HepG2 (cell line): ENCODE results near the gene PRKG1. TPM values are rescaled to one million over a fixed set of nuclear protein-coding genes. Genes with fewer than 3 reads are reported as not detected.

Source experiments
- ATAC-seq: fragments of 200-7000 bp; cut with Tn5 transposase; 3 replicates; pipeline ENCODE4 v1.9.1; 2020; ENCODE audit warnings: mild to moderate bottlenecking, moderate library complexity
- BruUV-seq: library from RNA; stranded (reverse); fragments of 400-500 nt; replicated peaks from 2 replicates; lab custom pipeline; 2021; lab: Mats Ljungman, UMichigan
- CTCF ChIA-PET: fragments of 300-600 bp; formaldehyde crosslinking; extraction: SDS; loops from one replicate; lab custom pipeline; 2021; ENCODE audit warnings: low total read pairs, inconsistent platforms, low intra/inter-chr PET ratio; lab: Yijun Ruan, JAX
- POLR2A ChIA-PET: fragments of 350-600 bp; sonication (Branson Sonifier 250); formaldehyde crosslinking; loops from one replicate; lab custom pipeline; 2020; ENCODE audit warnings: antibody characterized with exemption, inconsistent platforms; lab: Yijun Ruan, JAX
- DNase-seq: peaks from one replicate; pipeline ENCODE4 v3.0.0-alpha.2; 2015; ENCODE audit warnings: low spot score
- FAIRE-seq: peaks from 3 replicates; lab custom pipeline; 2011; peaks lifted over from hg19 to GRCh38; lab: Jason Lieb, UNC
- H2AFZ ChIP-seq: one replicate; pipeline ENCODE4 v1.6.1; 2011; ENCODE audit warnings: low read length, inconsistent platforms
- H3K27ac ChIP-seq: fragments of 300-600 bp; 3 replicates; pipeline ENCODE4 v1.8.0; 2011; ENCODE audit warnings: mixed run types, mild to moderate bottlenecking, mixed read lengths, low read length, inconsistent platforms; ENCODE audit not compliant: insufficient read depth; ENCODE audit errors: extremely low read length
- H3K27me3 ChIP-seq, 2 experiments: fragments of 200-600 bp in 1 of 2; 2 replicates in 1 of 2; 3 replicates in 1 of 2; pipeline versions ENCODE4 v1.6.0 to v1.8.0; 2011; ENCODE audit warnings: low read length in 2 of 2, mild to moderate bottlenecking in 2 of 2, moderate library complexity in 2 of 2, inconsistent platforms in 1 of 2; ENCODE audit not compliant: insufficient read depth in 2 of 2, control insufficient read depth in 1 of 2
- H3K36me3 ChIP-seq, 2 experiments: fragments of 200-600 bp in 1 of 2; replicated peaks in 1 of 2; 2 replicates in 1 of 2; 3 replicates in 1 of 2; pipeline versions ENCODE4 v1.5.1 to v1.8.0; 2011; ENCODE audit warnings: low read length in 2 of 2, inconsistent platforms in 1 of 2; ENCODE audit not compliant: insufficient read depth in 2 of 2, control insufficient read depth in 1 of 2
- H3K4me1 ChIP-seq: 2 replicates; pipeline ENCODE4 v1.5.1; 2012; ENCODE audit warnings: low read length, inconsistent platforms; ENCODE audit not compliant: insufficient read depth
- H3K4me2 ChIP-seq: 2 replicates; pipeline ENCODE4 v1.6.0; 2011; ENCODE audit warnings: low read depth, low read length, inconsistent platforms
- H3K4me3 ChIP-seq, 3 experiments: fragments of 200-600 bp in 1 of 3; sonication (generic), shearing (Covaris generic) in 1 of 3; replicated peaks in 1 of 3; 2 replicates each; pipeline ENCODE4 v1.5.1; 2011 to 2016; ENCODE audit warnings: low read length in 3 of 3, inconsistent platforms in 2 of 3, low read depth in 2 of 3, mild to moderate bottlenecking in 2 of 3, control low read depth in 1 of 3, mixed read lengths in 1 of 3; ENCODE audit not compliant: insufficient read depth in 1 of 3
- H3K79me2 ChIP-seq: one replicate; pipeline ENCODE4 v1.6.1; 2011; ENCODE audit warnings: low read length, inconsistent platforms; ENCODE audit not compliant: insufficient read depth
- H3K9ac ChIP-seq: 2 replicates; pipeline ENCODE4 v1.6.0; 2011; ENCODE audit warnings: mild to moderate bottlenecking, low read depth, low read length, inconsistent platforms; ENCODE audit not compliant: insufficient read depth
- H3K9me3 ChIP-seq: 2 replicates; pipeline ENCODE4 v1.5.1; 2012; ENCODE audit warnings: mild to moderate bottlenecking, low read length
- H4K20me1 ChIP-seq: 2 replicates; pipeline ENCODE4 v1.6.0; 2011; ENCODE audit warnings: inconsistent platforms, mild to moderate bottlenecking, low read length, moderate library complexity; ENCODE audit not compliant: insufficient read depth
- AGO1 ChIP-seq: fragments of 200-400 bp; formaldehyde crosslinking; IDR thresholded peaks from 2 replicates; pipeline ENCODE4 v1.6.1; 2017; ENCODE audit warnings: mild to moderate bottlenecking, low read depth, low read length, moderate library complexity; ENCODE audit not compliant: poor library complexity, severe bottlenecking
- CREM ChIP-seq, 2 experiments: sonication (generic) in 1 of 2; formaldehyde crosslinking in 1 of 2; IDR thresholded peaks; 2 replicates each; pipeline versions ENCODE4 v1.4.0 to v1.6.1; 2016 to 2020; ENCODE audit warnings: antibody characterized with exemption in 1 of 2, mild to moderate bottlenecking in 1 of 2, missing genetic modification reagents in 1 of 2
- HNF1B ChIP-seq: sonication (generic); formaldehyde crosslinking; IDR thresholded peaks from 2 replicates; pipeline ENCODE4 v1.5.1; 2020; ENCODE audit warnings: mild to moderate bottlenecking, moderate library complexity, missing genetic modification reagents
- IKZF4 ChIP-seq: sonication (generic); formaldehyde crosslinking; IDR thresholded peaks from 2 replicates; pipeline ENCODE4 v1.5.1; 2020; ENCODE audit warnings: borderline replicate concordance, mild to moderate bottlenecking, low read depth, missing genetic modification reagents; ENCODE audit errors: not compliant biosample characterization
- KAT8 ChIP-seq: IDR thresholded peaks from 2 replicates; pipeline ENCODE4 v1.6.1; 2016; ENCODE audit warnings: missing genetic modification reagents, missing compliant biosample characterization
- NR3C1 ChIP-seq: sonication (generic); formaldehyde crosslinking; IDR thresholded peaks from 2 replicates; pipeline ENCODE4 v1.4.0; 2020; ENCODE audit warnings: missing genetic modification reagents
- TEF ChIP-seq: sonication (generic); formaldehyde crosslinking; IDR thresholded peaks from 2 replicates; pipeline ENCODE4 v1.5.0; 2020; ENCODE audit warnings: missing genetic modification reagents
- ZNF382 ChIP-seq: sonication (generic); formaldehyde crosslinking; IDR thresholded peaks from 2 replicates; pipeline ENCODE4 v1.5.0; 2020; ENCODE audit warnings: missing genetic modification reagents, mild to moderate bottlenecking, borderline replicate concordance
- ZNF460 ChIP-seq: sonication (generic); formaldehyde crosslinking; IDR thresholded peaks from 2 replicates; pipeline ENCODE4 v1.5.1; 2020; ENCODE audit warnings: missing genetic modification reagents, mild to moderate bottlenecking, borderline replicate concordance
- ZSCAN5A ChIP-seq: sonication (generic); formaldehyde crosslinking; IDR thresholded peaks from 2 replicates; pipeline ENCODE4 v1.8.0; 2022; ENCODE audit warnings: mild to moderate bottlenecking, missing genetic modification reagents, borderline replicate concordance
- WGBS: methylation state at CpG from one replicate; pipeline ENCODE4 v1.1.6; 2017; ENCODE audit warnings: low lambda C conversion rate; 5-methylcytosine and 5-hydroxymethylcytosine counted together
- in situ Hi-C: cut with HindIII; loops from 2 replicates; pipeline ENCODE4 v1.10.0; 2017; ENCODE audit warnings: low pct_unique_long_range_greater_than_20kb; ENCODE audit not compliant: extremely low pct_ligation_motif_present
- intact Hi-C: fragments of 100-400 bp; cut with micrococcal nuclease; formaldehyde crosslinking; loops from one replicate; pipeline ENCODE4 v1.10.0; 2022; ENCODE audit not compliant: unreplicated experiment
- polyA plus RNA-seq, 8 experiments: library from polyadenylated mRNA; depleted of rRNA in 3 of 8; stranded (reverse) in 7 of 8; unstranded in 1 of 8; fragments of >200 nt; fragmentation: Illumina TruSeq in 4 of 8; extraction: Trizol in 4 of 8; gene quantifications; 2 replicates each; pipeline versions ENCODE4 v1.2.1 to v1.2.3, GENCODE V29; 2011 to 2016; ENCODE audit warnings: low read depth in 4 of 8, missing spikeins in 1 of 8, mixed read lengths in 1 of 8; ENCODE audit not compliant: insufficient read depth in 1 of 8
- total RNA-seq, 5 experiments: library from RNA; depleted of rRNA; stranded (reverse); fragments of >200 nt; fragmentation: Illumina TruSeq; extraction: Trizol; gene quantifications; 2 replicates each; pipeline ENCODE4 v1.2.3, GENCODE V29; 2016; ENCODE audit warnings: low read depth in 1 of 5
- TF ChIP-seq, protein P1 (sequence below): sonication (generic); formaldehyde crosslinking; IDR thresholded peaks from 2 replicates; pipeline ENCODE4 v1.4.0; 2020; ENCODE audit warnings: missing genetic modification reagents; ENCODE audit errors: not compliant biosample characterization
- TF ChIP-seq, protein P2 (sequence below): sonication (generic); formaldehyde crosslinking; IDR thresholded peaks from 2 replicates; pipeline ENCODE4 v1.5.1; 2020; ENCODE audit warnings: missing genetic modification reagents, mild to moderate bottlenecking, borderline replicate concordance

The PRKG1 gene
- total and polyA plus RNA-seq, 2 of the 13 experiments (the other 11 are each of a cell fraction or from before 2014, with no cell fraction given): 0.01 TPM; not detected in 1

GRCh38 chr10:51272555-51272954 lies 198.3 kb downstream of the PRKG1 start (continued):
- TF ChIP-seq, protein P1, sequence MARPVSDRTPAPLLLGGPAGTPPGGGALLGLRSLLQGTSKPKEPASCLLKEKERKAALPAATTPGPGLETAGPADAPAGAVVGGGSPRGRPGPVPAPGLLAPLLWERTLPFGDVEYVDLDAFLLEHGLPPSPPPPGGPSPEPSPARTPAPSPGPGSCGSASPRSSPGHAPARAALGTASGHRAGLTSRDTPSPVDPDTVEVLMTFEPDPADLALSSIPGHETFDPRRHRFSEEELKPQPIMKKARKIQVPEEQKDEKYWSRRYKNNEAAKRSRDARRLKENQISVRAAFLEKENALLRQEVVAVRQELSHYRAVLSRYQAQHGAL (CRISPR knock-in tag): no peak
- TF ChIP-seq KAT8 (CRISPR knock-in tag) (no peak), HNF1B (CRISPR knock-in tag) (no peak), CREM (IDR thresholded peaks at IDR 0.05) (no peak), CREM (CRISPR knock-in tag; IDR thresholded peaks at IDR 0.05) (no peak), AGO1 (no peak), IKZF4 (CRISPR knock-in tag) (no peak), ZNF460 (CRISPR knock-in tag) (no peak)
- TF ChIP-seq, all 625 proteins: peak for 0

DNA sequence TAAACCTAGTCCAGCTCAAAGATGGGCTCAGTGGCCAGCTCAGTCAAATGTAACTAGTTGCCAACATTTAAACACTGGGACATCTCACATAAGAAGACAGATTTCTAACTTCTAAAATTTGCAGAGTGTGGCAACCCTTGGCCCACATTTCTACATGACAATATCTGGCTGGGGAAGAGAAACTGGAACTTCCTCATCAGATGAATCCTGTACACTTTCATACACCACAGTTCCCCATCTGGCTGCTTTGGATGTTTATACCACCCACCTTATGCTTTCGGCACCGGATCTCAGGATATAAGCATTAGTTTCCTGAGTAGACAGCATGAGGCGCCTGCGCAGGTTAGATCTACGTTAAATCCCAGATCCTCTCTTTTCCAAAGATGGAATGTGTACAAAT lies 199.3 kb downstream of the PRKG1 start:
- WGBS: 9% methylated on average over 5 of the region's 5 CpGs
- Histone ChIP-seq H3K4me1 (no peaks in the 10 kb centered on the region), H3K4me2 (no peak overlapping the region), H3K36me3 (no peaks in the 10 kb centered on the region), H4K20me1 (no peaks in the 10 kb centered on the region), H3K79me2 (no peaks in the 10 kb centered on the region), H3K27me3 (no peaks in the 10 kb centered on the region), H3K4me3 (no peak overlapping the region), H3K9ac (no peak overlapping the region), H3K9me3 (no peaks in the 10 kb centered on the region), H2AFZ (no peak overlapping the region), H3K27ac (no peak overlapping the region)
- intact Hi-C loops: no loop called here
- DNase-seq (no peak), ATAC-seq (no peak), FAIRE-seq (no peak)
- in situ Hi-C loops: no loop called here
- ChIA-PET CTCF (no interaction called here), POLR2A (no interaction called here)
- BruUV-seq: no TSS peak
- TF ChIP-seq NR3C1 (CRISPR knock-in tag) (no peak), ZSCAN5A (no peak), TEF (CRISPR knock-in tag) (no peak), ZNF382 (CRISPR knock-in tag) (no peak)
- TF ChIP-seq, protein P2, sequence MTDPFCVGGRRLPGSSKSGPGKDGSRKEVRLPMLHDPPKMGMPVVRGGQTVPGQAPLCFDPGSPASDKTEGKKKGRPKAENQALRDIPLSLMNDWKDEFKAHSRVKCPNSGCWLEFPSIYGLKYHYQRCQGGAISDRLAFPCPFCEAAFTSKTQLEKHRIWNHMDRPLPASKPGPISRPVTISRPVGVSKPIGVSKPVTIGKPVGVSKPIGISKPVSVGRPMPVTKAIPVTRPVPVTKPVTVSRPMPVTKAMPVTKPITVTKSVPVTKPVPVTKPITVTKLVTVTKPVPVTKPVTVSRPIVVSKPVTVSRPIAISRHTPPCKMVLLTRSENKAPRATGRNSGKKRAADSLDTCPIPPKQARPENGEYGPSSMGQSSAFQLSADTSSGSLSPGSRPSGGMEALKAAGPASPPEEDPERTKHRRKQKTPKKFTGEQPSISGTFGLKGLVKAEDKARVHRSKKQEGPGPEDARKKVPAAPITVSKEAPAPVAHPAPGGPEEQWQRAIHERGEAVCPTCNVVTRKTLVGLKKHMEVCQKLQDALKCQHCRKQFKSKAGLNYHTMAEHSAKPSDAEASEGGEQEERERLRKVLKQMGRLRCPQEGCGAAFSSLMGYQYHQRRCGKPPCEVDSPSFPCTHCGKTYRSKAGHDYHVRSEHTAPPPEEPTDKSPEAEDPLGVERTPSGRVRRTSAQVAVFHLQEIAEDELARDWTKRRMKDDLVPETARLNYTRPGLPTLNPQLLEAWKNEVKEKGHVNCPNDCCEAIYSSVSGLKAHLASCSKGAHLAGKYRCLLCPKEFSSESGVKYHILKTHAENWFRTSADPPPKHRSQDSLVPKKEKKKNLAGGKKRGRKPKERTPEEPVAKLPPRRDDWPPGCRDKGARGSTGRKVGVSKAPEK (CRISPR knock-in tag): no peak
